PFSK-1 (cell line): ENCODE results near the gene BCAS3.

Experiments used
- POLR2AphosphoS5 ChIP-seq: IDR thresholded peaks from 2 replicates; pipeline ENCODE4 v1.6.1; 2012; ENCODE audit warnings: low read depth, mild to moderate bottlenecking, control low read depth, low read length, moderate library complexity
- SIN3A ChIP-seq: IDR thresholded peaks from 2 replicates; pipeline ENCODE4 v1.6.1; 2012; ENCODE audit warnings: mild to moderate bottlenecking, low read length, moderate library complexity, borderline replicate concordance; ENCODE audit not compliant: insufficient read depth
- TAF1 ChIP-seq: IDR thresholded peaks from 2 replicates; pipeline ENCODE4 v1.6.1; 2012; ENCODE audit warnings: low read length, control low read depth, borderline replicate concordance; ENCODE audit not compliant: insufficient read depth
- TF ChIP-seq, protein P1 (sequence below), 2 experiments: IDR thresholded peaks; 2 replicates each; pipeline versions ENCODE4 v1.6.1 to v1.8.0; 2011 to 2012; ENCODE audit warnings: low read depth in 2 of 2, low read length in 2 of 2, control low read depth in 1 of 2, inconsistent platforms in 1 of 2, mild to moderate bottlenecking in 1 of 2, moderate library complexity in 1 of 2; ENCODE audit not compliant: insufficient read depth in 1 of 2

DNA sequence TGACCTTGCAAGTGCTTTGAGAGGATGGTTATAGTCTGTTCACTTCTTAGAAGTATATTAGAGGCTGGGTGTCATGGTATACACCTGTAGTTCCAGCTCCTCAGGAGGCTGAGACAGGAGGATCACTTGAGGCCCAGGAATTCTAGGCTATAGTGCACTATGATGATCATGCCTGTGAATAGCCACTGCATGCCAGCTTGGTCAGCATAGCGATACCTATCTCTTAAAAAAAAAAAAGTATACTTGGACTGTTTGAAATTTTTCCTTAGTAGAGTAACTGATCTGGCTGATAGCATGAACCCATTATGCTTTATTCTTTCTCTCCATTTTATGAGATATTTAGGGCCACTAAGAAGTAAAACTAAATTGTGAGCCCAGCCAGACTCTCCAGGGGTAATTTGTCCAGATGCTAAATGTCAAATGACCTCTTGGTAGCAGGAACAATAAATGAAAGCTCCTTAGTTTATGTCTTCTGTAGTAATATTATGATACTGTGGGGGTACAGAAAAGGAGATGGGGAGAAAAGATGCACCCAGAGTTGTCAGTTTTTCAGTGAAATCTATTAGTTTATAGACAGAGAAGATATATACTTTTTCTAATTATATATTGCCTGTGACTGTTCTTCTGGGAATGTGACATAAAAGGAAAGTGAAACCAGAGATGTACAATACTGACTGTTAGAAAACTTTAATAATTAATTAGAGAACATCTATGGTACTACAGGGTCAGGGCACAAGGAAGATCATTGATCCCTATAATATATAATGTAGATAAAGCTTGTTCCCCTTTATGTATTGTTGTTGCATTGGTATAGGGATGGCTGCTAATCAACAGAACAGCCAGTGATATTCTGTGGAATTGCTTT is 386.7 kb downstream of the BCAS3 start:
- TF ChIP-seq, protein P1, sequence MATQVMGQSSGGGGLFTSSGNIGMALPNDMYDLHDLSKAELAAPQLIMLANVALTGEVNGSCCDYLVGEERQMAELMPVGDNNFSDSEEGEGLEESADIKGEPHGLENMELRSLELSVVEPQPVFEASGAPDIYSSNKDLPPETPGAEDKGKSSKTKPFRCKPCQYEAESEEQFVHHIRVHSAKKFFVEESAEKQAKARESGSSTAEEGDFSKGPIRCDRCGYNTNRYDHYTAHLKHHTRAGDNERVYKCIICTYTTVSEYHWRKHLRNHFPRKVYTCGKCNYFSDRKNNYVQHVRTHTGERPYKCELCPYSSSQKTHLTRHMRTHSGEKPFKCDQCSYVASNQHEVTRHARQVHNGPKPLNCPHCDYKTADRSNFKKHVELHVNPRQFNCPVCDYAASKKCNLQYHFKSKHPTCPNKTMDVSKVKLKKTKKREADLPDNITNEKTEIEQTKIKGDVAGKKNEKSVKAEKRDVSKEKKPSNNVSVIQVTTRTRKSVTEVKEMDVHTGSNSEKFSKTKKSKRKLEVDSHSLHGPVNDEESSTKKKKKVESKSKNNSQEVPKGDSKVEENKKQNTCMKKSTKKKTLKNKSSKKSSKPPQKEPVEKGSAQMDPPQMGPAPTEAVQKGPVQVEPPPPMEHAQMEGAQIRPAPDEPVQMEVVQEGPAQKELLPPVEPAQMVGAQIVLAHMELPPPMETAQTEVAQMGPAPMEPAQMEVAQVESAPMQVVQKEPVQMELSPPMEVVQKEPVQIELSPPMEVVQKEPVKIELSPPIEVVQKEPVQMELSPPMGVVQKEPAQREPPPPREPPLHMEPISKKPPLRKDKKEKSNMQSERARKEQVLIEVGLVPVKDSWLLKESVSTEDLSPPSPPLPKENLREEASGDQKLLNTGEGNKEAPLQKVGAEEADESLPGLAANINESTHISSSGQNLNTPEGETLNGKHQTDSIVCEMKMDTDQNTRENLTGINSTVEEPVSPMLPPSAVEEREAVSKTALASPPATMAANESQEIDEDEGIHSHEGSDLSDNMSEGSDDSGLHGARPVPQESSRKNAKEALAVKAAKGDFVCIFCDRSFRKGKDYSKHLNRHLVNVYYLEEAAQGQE (IDR thresholded peaks at IDR 0.05; ENCODE audit: insufficient read depth in 1 of 2, low read depth in 2 of 2, low read length in 2 of 2) = no peak
- TF ChIP-seq POLR2AphosphoS5 (no peak), TAF1 (no peak), SIN3A (no peak)
